Central memory CD8-positive, alpha-beta T cell (primary cell): Measurements from ENCODE around the gene ZMAT2.
A peak's percentile ranks its signal among the peaks of the same experiment; 100 is the strongest.
"Not testable (repeated sequence)": the region's sequence is repeated elsewhere in the genome, so short reads cannot be mapped to it uniquely, and the experiment has no call there.

Experiments
- ATAC-seq: fragments of 150-1000 bp; cut with Tn5 transposase; replicated peaks from 2 replicates; pipeline ENCODE4 v1.10.0; 2022; ENCODE audit warnings: mild to moderate bottlenecking, moderate FRiP score, moderate number of reproducible peaks; ENCODE audit not compliant: poor library complexity, severe bottlenecking; ENCODE audit errors: extremely low read depth
- DNase-seq, 2 donors: peaks; one replicate each; pipeline ENCODE4 v3.0.0; 2021; ENCODE audit warnings: low spot score in 2 of 2
- H3K27ac Mint-ChIP-seq: one replicate; pipeline ENCODE4 v1.8.0; 2022; ENCODE audit warnings: low read depth, mild to moderate bottlenecking, moderate library complexity, mixed read lengths
- H3K27me3 Mint-ChIP-seq: one replicate; pipeline ENCODE4 v1.8.0; 2022; ENCODE audit warnings: mixed read lengths
- H3K36me3 Mint-ChIP-seq: one replicate; pipeline ENCODE4 v1.8.0; 2022; ENCODE audit warnings: mild to moderate bottlenecking, moderate library complexity, mixed read lengths; ENCODE audit not compliant: insufficient read depth
- H3K4me1 Mint-ChIP-seq: one replicate; pipeline ENCODE4 v1.8.0; 2022; ENCODE audit warnings: mixed read lengths
- H3K4me3 Mint-ChIP-seq: one replicate; pipeline ENCODE4 v1.8.0; 2022; ENCODE audit warnings: mild to moderate bottlenecking, moderate library complexity, mixed read lengths
- H3K9me3 Mint-ChIP-seq: one replicate; pipeline ENCODE4 v1.8.0; 2022; ENCODE audit warnings: mixed read lengths

ZMAT2 gene

DNA sequence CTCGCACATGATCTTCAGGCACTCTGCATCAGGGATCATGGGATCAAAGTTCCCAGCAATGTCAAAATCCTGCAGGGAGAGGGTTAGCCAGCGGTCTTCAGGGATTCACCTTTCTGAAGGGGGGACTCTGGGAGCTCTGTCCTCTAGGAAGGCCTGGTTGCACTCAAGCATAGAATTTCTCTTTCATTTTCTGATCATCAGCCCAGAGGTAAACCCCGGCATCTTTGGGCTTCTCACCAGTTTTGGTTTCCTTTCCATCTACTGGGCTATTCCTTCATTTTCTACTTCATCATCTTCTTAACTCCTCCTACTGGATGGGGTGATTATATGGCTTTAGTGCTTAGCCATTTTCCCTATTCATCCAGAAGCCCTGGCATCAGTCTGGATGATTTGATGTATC, 22.3 kb upstream of the ZMAT2 start:
- peaks cover 31% of the 10 kb centered on the region for H3K36me3 Mint-ChIP-seq
- H3K27me3 Mint-ChIP-seq = no peaks in the 10 kb centered on the region
- no peak overlapping the region for H3K4me3 Mint-ChIP-seq
- DNase-seq (no peak), ATAC-seq (no peak)
- no peaks in the 10 kb centered on the region for H3K9me3 Mint-ChIP-seq
- no peaks in the 10 kb centered on the region for H3K4me1 Mint-ChIP-seq
- no peak overlapping the region for H3K27ac Mint-ChIP-seq

DNA sequence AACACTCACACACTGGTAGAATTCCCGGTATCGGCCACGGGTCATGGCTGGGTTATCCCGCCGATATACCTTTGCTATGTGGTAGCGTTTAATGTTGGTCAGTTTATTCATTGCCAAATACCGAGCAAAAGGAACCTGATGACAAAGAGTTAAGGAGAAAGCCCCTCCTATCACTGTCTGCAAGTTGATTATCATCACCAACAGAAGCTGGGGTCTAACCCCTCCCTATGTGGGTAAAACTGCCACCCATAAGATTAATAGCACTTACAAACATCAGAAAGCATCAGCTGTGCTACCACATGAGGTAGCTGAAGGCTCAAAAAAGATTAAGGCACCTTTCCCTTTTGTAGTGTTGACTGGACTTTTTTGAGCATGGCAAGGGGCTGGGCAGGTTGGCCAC, 21.3 kb upstream of the ZMAT2 start:
- no peaks in the 10 kb centered on the region for H3K9me3 Mint-ChIP-seq
- no peaks in the 10 kb centered on the region for H3K27me3 Mint-ChIP-seq
- peaks cover 26% of the 10 kb centered on the region for H3K36me3 Mint-ChIP-seq
- no peak overlapping the region for H3K27ac Mint-ChIP-seq
- no peak for DNase-seq
- no peak overlapping the region for H3K4me3 Mint-ChIP-seq
- H3K4me1 Mint-ChIP-seq = no peaks in the 10 kb centered on the region
- no peak for ATAC-seq

DNA sequence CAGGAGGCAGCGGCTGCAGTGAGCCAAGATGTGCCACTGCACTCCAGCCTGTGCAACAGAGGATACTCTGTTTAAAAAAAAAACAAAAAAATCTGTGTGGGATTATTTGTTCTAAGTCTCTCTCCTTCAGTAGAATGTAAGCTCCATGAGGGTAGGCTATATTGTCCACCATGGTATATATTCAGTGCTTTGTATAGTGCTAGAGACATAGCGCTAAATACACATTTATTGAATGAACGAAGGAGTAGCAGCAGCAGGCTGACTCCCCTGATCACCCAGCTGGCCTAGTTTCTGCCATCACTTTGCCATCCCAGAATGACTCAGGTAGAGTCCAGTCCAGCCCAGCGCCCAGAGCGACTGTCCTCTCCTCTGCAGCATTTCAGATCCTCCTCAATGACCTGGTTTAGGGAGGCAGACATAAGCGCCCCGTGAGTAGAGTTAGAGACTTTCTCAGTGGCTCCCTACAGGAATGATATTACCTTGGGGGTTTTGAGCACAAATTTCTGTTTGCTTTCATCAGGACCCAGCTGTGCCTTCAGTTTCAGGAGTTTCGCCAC, 9.8 kb upstream of the ZMAT2 start:
- Mint-ChIP-seq H3K4me1 (peaks cover 33% of the 10 kb centered on the region), H3K4me3 (peak overlapping the region; percentile 93), H3K9me3 (no peaks in the 10 kb centered on the region), H3K27me3 (no peaks in the 10 kb centered on the region), H3K36me3 (peaks cover 43% of the 10 kb centered on the region), H3K27ac (peak overlapping the region; percentile 94)
- DNase-seq (no peak), ATAC-seq (no peak)

DNA sequence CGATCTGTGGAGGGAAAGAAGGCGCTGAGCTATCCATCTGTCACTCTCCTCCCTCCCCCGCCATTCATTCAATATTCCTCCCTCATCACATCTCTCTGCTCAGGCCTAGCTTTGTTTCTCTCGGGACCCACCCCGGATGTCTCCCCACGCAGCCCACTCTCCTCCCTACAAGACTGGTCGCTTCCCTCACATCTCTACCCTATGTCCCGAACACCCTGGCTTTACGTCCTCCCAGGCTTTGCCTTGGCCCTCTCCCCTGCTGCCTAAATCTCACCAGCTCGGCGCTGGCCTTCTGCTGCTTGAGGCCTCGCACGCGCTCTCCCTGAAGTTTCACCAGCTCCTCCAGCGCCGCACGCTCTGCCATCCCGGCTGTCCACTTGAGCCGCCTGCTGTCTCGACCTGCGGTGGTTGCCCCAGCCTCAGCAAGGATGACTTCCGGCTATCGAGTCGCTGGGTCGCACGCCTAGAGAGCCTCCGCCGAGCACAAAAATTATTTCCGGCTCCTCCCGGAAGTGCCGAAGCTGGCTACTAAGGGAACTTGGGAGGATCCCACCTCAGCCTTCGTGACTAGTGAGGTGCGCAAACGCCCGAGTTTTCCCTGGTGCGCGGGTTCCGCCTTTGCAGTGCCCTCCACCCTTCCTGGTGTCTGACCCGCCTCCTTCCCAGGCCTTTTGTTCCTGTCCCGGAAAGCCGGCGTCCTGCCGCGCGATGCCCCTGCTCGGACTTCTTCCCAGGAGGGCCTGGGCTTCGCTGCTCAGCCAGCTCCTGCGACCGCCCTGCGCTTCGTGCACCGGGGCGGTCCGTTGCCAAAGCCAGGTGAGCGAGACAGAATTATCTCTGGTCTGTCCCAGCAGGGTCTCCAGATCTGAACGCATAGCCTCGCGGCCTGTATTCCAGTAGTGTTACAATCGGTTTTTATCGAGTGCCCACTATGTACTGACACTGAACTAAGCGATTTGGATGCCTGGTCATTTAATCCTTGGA, 9.0 kb upstream of the ZMAT2 start, which contains the start of the genes HARS1 and HARS2:
Gene HARS1, minus strand, starts transcription at position 430 of the 984 bp plus-strand sequence. Its CDS starts 66 bp downstream, at position 364.
Gene HARS2, plus strand, starts transcription at position 515 of the 984 bp plus-strand sequence. Its CDS starts 194 bp downstream, at position 709.
- peak within 1 kb of the TSS; percentile 93 for H3K4me3 Mint-ChIP-seq
- peak within 1 kb of the TSS; percentile 94 for H3K27ac Mint-ChIP-seq
- H3K9me3 Mint-ChIP-seq = no peaks in the 10 kb centered on the region
- peak; percentile 61 to 69 for DNase-seq
- no peaks in the 10 kb centered on the region for H3K27me3 Mint-ChIP-seq
- H3K4me1 Mint-ChIP-seq = peaks cover 33% of the 10 kb centered on the region
- peaks cover 44% of the 10 kb centered on the region for H3K36me3 Mint-ChIP-seq
- peak; percentile 95 for ATAC-seq

DNA sequence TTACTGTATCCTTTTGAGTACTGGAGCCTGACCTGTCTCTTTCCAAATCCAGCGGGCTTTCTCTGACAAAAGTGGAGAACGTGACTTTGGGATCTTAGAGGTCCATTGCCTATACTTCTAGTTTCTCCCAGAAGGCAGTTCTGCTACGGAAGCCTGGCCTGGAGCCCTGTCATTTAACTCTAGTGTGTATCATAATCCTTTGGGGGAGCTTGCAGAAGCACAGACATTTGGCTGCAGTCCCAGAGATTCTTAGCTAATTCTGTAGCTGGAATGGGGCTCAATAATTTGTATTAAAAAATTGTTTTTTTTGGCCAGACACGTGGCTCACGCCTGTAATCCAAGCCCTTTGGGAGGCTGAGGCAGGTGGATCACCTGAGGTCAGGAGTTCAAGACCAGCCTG, 6.0 kb upstream of the ZMAT2 start:
- ATAC-seq (no peak), DNase-seq (no peak)
- Mint-ChIP-seq H3K36me3 (peaks cover 56% of the 10 kb centered on the region), H3K27ac (no peak overlapping the region), H3K4me3 (no peak overlapping the region), H3K27me3 (no peaks in the 10 kb centered on the region), H3K9me3 (no peaks in the 10 kb centered on the region), H3K4me1 (peaks cover 29% of the 10 kb centered on the region)

DNA sequence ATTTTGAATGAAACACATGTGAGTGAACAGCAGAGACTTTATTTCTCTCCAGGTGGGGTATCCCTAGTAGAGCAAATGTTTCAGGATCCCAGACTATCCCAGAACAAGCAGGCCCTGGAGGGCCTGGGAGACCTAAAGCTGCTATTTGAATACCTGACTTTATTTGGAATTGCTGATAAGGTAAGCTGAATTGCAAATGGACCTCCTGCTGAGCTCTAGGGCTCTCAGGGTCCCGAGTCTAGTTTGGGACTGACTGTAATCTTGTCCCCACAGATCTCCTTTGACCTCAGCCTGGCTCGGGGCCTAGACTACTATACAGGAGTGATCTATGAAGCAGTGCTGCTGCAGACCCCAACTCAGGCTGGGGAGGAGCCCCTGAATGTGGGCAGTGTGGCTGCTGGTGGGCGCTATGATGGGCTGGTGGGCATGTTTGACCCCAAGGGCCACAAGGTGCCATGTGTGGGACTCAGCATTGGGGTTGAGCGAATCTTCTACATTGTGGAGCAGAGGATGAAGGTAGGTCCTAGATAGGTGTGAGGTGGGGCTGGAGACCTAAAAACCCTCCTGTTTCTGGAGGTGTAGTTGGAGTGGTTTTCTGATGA, 3.3 kb upstream of the ZMAT2 start:
- peaks cover 61% of the 10 kb centered on the region for H3K36me3 Mint-ChIP-seq
- no peaks in the 10 kb centered on the region for H3K27me3 Mint-ChIP-seq
- no peaks in the 10 kb centered on the region for H3K9me3 Mint-ChIP-seq
- ATAC-seq (no peak), DNase-seq (no peak)
- H3K4me3 Mint-ChIP-seq = no peak overlapping the region
- H3K4me1 Mint-ChIP-seq = peaks cover 32% of the 10 kb centered on the region
- H3K27ac Mint-ChIP-seq = peak overlapping the region; percentile 56

DNA sequence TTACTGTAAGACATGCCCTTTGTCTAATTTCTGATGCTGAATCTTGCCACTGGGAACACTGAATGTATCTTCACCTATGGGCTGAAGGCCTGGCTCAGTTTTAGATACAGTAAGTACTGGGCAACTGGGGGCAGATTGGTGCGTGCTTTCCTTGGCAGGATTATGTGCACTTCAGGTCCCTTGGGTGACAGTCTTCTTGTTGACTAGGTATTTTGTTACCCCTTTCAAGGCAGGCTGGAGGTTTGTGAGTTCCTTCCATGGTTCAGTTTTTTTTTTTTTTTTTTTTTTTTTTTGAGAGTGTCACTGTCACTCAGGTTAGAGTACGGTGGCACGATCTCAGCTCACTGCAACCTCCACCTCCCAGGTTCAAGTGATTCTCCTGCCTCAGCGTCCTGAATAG, 7.6 kb downstream of the ZMAT2 start:
- H3K27ac Mint-ChIP-seq = no peak overlapping the region
- ATAC-seq = no peak
- no peak overlapping the region for H3K4me3 Mint-ChIP-seq
- no peak for DNase-seq
- H3K36me3 Mint-ChIP-seq = peaks cover 59% of the 10 kb centered on the region
- H3K27me3 Mint-ChIP-seq = peaks cover 9% of the 10 kb centered on the region
- peaks cover 23% of the 10 kb centered on the region for H3K4me1 Mint-ChIP-seq
- H3K9me3 Mint-ChIP-seq = peaks cover 6% of the 10 kb centered on the region

DNA sequence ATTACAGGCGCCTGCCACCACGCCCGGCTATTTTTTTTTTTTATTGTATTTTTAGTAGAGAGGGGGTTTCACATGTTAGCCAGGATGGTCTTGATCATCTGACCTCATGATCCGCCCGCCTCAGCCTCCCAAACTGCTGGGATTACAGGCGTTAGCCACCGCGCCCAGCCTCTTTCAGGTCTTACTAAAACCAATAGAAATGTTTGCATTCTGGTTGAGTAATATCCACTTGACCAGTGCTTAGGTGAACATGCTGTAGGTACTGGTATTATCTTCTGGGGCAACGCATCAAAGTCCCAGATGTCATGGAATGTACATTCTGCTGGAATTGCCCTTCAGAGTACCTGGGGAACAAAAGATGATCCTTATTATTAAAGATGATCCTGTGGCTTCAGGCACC, 8.5 kb downstream of the ZMAT2 start:
- H3K27ac Mint-ChIP-seq = peak overlapping the region; percentile 100
- H3K4me1 Mint-ChIP-seq = peaks cover 23% of the 10 kb centered on the region
- peaks cover 51% of the 10 kb centered on the region for H3K36me3 Mint-ChIP-seq
- not testable (repeated sequence) for H3K9me3 Mint-ChIP-seq, DNase-seq, H3K27me3 Mint-ChIP-seq, ATAC-seq
- H3K4me3 Mint-ChIP-seq = peak overlapping the region; percentile 100

DNA sequence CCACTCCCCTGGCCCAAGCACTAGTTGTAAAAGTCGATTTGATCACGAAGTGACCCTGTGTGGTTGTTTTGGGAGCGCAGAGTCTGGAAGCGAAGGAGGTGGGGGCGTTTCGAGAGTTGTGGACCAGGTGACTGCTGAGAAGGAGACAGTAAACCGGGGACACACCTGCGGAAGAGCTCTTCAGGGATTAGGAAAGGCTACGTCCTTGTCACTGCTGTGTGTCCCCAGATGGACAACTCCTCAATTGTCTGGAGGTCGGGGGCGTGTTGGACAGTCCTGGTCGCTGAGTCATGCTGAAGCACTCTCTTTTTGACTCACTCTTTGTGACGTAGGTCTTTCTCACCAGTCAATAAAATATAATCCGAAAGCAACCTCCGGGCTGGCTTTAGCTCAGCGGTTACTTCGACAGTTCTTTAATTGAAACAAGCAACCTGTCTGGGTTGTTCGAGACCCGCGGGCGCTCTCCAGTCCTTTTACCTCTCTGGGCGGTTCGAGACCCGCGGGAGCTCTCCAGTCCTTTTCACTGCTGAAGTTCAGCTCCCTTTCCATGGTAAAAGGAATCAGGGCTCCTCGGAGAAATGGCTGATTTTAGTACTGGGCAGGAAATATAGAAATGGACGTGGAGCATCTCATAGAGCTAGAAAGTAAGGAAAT, 10.8 kb downstream of the ZMAT2 start:
- peak overlapping the region; percentile 100 for H3K4me3 Mint-ChIP-seq
- peak overlapping the region; percentile 100 for H3K27ac Mint-ChIP-seq
- peaks cover 6% of the 10 kb centered on the region for H3K9me3 Mint-ChIP-seq
- peaks cover 34% of the 10 kb centered on the region for H3K36me3 Mint-ChIP-seq
- peaks cover 9% of the 10 kb centered on the region for H3K27me3 Mint-ChIP-seq
- peaks cover 23% of the 10 kb centered on the region for H3K4me1 Mint-ChIP-seq
- ATAC-seq (peak; percentile 80), DNase-seq (peak; percentile 80 to 92)

DNA sequence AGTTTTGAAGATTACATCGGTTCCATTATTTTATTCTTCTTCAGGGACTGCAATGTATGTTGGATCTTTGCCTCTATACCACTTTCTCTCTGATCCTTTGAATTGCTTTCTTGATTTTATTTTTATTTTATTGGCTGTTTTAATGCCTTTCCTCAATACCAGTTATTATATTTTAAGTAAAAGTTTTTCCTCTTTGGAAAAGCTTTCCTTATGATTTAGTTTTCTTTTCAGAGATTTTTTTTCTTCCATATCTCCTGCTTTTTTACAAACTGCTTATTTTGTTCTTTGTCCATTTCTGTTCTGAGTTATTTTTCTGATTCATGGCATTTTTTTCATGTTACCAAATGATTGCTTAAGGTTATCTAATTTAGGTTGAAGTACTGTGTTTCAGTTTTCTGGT, 11.5 kb downstream of the ZMAT2 start:
- H3K4me1 Mint-ChIP-seq = peaks cover 23% of the 10 kb centered on the region
- ATAC-seq = no peak
- DNase-seq = no peak
- H3K27me3 Mint-ChIP-seq = peaks cover 9% of the 10 kb centered on the region
- peak overlapping the region; percentile 100 for H3K27ac Mint-ChIP-seq
- H3K36me3 Mint-ChIP-seq = peaks cover 26% of the 10 kb centered on the region
- H3K4me3 Mint-ChIP-seq = peak overlapping the region; percentile 100
- peaks cover 6% of the 10 kb centered on the region for H3K9me3 Mint-ChIP-seq

DNA sequence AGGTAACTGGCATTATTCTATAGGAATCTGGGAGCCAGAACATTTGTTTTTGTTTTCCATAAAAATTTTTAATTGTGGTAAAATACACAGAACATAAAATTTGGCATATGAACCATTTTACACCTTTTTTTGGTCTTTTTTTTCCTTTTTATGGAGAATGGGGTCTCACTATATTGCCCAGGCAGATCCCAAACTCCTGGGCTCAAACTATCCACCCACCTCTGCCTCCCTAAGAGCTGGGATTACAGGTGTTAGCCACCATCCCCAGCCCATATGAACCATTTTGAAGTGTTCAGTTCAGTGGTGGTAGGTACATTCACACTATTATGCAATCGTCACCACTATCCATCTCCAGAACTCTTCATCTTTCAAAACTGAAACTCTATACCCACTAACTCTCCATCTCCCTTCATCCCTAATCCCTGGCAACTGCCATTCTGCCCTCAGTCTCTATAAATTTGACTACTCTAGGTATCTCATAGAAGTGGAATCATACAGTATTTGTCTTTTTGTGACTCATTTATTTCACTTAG, 13.4 kb downstream of the ZMAT2 start:
- Mint-ChIP-seq H3K36me3 (peaks cover 28% of the 10 kb centered on the region), H3K4me3 (no peak overlapping the region), H3K27me3 (peaks cover 9% of the 10 kb centered on the region), H3K4me1 (peaks cover 23% of the 10 kb centered on the region), H3K9me3 (peaks cover 6% of the 10 kb centered on the region), H3K27ac (no peak overlapping the region)
- DNase-seq = no peak
- no peak for ATAC-seq

DNA sequence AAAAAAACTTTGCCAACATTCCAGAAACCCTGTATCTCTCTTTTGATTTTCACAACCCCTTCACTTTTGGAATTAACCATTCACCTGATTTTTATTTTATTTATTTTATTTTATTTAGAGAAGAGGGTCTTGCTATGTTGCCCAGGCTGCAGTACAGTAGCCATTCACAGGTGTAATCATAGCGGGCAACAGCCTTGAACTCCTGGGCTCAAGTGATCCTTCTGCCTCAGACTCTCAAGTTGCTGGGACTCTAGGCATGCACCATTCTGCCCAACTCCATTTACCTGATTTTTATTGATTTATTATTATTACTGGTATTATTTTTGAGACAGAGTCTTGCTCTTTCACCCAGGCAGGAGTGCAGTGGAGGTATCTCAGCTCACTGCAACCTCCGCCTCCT, 16.0 kb downstream of the ZMAT2 start:
- H3K27me3 Mint-ChIP-seq, DNase-seq, H3K4me1 Mint-ChIP-seq, H3K4me3 Mint-ChIP-seq, H3K9me3 Mint-ChIP-seq, ATAC-seq, H3K27ac Mint-ChIP-seq: not testable (repeated sequence)
- peaks cover 13% of the 10 kb centered on the region for H3K36me3 Mint-ChIP-seq
